Activated gamma-delta T cell treated with anti-CD3 and anti-CD28 coated beads, Interleukin-2, amount 50 U/mL, for 16 hours (primary cell): ENCODE measurements around the gene ZACN.

Experiments used
- DNase-seq: peaks from one replicate; pipeline ENCODE4 v3.0.0-alpha.2; 2020; ENCODE audit warnings: low read depth

ZACN gene

DNA sequence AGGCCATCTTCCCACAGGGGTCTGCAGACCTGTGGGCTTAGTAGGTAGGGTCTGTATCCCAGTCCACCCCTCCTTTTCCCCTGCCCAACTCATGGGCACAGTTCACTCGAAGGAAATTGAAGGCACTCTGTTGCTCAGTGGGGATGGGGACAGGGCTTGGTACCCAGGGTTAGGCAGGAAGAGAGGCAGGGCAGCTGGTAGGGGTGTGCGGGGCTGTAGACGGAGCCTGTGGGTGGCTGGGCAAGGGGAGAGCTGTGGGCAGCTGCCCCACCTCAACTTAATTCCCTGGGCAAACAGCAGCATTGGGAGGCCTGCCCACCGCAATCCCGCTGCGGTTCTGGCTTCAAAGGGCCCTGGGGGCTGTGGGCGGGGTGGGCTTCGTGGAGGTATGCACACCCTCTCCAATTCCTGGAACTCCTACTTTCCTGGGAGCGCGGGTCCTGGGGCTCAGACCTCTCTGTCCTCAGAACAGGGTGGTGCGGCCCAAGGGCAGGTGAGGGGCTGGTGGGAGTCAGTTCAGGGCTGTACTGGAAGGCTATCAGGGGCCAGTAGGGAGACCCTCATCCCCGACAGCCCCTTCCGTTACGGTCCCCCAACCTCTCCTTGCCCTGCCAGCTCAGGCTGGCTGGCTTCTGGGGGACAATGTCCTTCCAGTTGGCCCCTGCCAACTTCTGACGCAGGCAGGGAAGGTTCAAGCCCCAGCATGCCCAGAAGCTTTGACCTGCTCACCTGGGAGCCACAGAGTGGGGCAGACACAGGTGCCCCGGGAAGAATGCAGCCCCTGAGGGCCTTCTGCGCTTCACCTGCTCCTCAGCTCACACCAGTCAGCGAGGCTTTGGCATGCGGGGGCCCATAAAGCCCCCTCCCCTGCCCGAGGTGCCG is 53.0 kb downstream of the ZACN start:
- no peak for DNase-seq
